H1 (cell line): Measurements from ENCODE around the gene PXDC1. TPM values are rescaled to one million over a fixed set of nuclear protein-coding genes. Genes with fewer than 3 reads are reported as not detected.

Experiments used
- CTCF ChIA-PET: fragments of 300-600 bp; sonication (Branson Sonifier 250); formaldehyde crosslinking; loops from one replicate; lab custom pipeline; 2021; ENCODE audit not compliant: partially characterized antibody; lab: Charles Lee
- POLR2A ChIA-PET: fragments of 300-600 bp; sonication (Branson Sonifier 250); formaldehyde crosslinking; loops from one replicate; lab custom pipeline; 2021; ENCODE audit warnings: inconsistent platforms; ENCODE audit not compliant: partially characterized antibody; lab: Charles Lee
- DNase-seq, 2 experiments: peaks; one replicate each; pipeline versions ENCODE4 v3.0.0 to v3.0.0-alpha.2; 2010 to 2022; ENCODE audit warnings: low spot score in 2 of 2, low read depth in 1 of 2, mixed read lengths in 1 of 2
- FAIRE-seq: peaks from 2 replicates; lab custom pipeline; 2011; peaks lifted over from hg19 to GRCh38; lab: Jason Lieb, UNC
- H2AFZ ChIP-seq: 2 replicates; pipeline ENCODE4 v1.8.1; 2012; ENCODE audit warnings: low read length, inconsistent platforms
- H2AK5ac ChIP-seq: 2 replicates; pipeline ENCODE4 v1.6.1; 2013; ENCODE audit warnings: low read depth, low read length
- H2BK120ac ChIP-seq: replicated peaks from 2 replicates; pipeline ENCODE3; 2013; ENCODE audit warnings: low read depth, low read length, inconsistent platforms
- H2BK12ac ChIP-seq: 2 replicates; pipeline ENCODE4 v1.6.1; 2013; ENCODE audit warnings: low read depth, low read length
- H2BK15ac ChIP-seq: 2 replicates; pipeline ENCODE4 v1.6.1; 2013; ENCODE audit warnings: low read length
- H2BK20ac ChIP-seq: 2 replicates; pipeline ENCODE4 v1.6.1; 2013; ENCODE audit warnings: low read length
- H2BK5ac ChIP-seq: 2 replicates; pipeline ENCODE4 v1.6.1; 2013; ENCODE audit warnings: low read depth, low read length
- H3K14ac ChIP-seq: 2 replicates; pipeline ENCODE4 v1.6.1; 2013; ENCODE audit warnings: inconsistent platforms; ENCODE audit not compliant: insufficient read length
- H3K18ac ChIP-seq: 2 replicates; pipeline ENCODE4 v1.6.1; 2013; ENCODE audit warnings: low read length; ENCODE audit errors: extremely low read depth
- H3K23ac ChIP-seq: 2 replicates; pipeline ENCODE4 v1.6.1; 2013; ENCODE audit warnings: inconsistent platforms; ENCODE audit not compliant: insufficient read length
- H3K23me2 ChIP-seq: 2 replicates; pipeline ENCODE4 v1.6.1; 2013; ENCODE audit warnings: low read depth, low read length
- H3K27ac ChIP-seq: 2 replicates; pipeline ENCODE4 v1.6.1; 2011; ENCODE audit warnings: low read depth, low read length, inconsistent platforms
- H3K27me3 ChIP-seq, 4 experiments: replicated peaks in 1 of 4; 1 replicate in 1 of 4; 2 replicates in 3 of 4; pipeline versions ENCODE4 v1.6.1 to v1.8.1; 2011 to 2013; ENCODE audit warnings: low read length in 3 of 4, mild to moderate bottlenecking in 3 of 4, inconsistent platforms in 2 of 4, mixed read lengths in 2 of 4, moderate library complexity in 1 of 4; ENCODE audit not compliant: control insufficient read depth in 3 of 4, insufficient read depth in 3 of 4; ENCODE audit errors: extremely low read depth in 1 of 4
- H3K36me3 ChIP-seq, 4 experiments: 2 replicates each; pipeline versions ENCODE4 v1.6.1 to v1.8.1; 2011 to 2013; ENCODE audit warnings: mild to moderate bottlenecking in 4 of 4, low read length in 3 of 4, moderate library complexity in 2 of 4, control low read depth in 1 of 4, inconsistent platforms in 1 of 4; ENCODE audit not compliant: insufficient read depth in 4 of 4, control insufficient read depth in 2 of 4
- H3K4ac ChIP-seq: replicated peaks from 2 replicates; pipeline ENCODE3; 2013; ENCODE audit warnings: low read length, low read depth, mixed read lengths, inconsistent platforms; ENCODE audit not compliant: insufficient read length
- H3K4me1 ChIP-seq, 4 experiments: replicated peaks in 1 of 4; 1 replicate in 1 of 4; 2 replicates in 3 of 4; pipeline versions ENCODE4 v1.6.1 to v1.8.1; 2011 to 2013; ENCODE audit warnings: low read length in 3 of 4, inconsistent platforms in 2 of 4, mixed read lengths in 1 of 4; ENCODE audit not compliant: insufficient read depth in 4 of 4, control insufficient read depth in 3 of 4
- H3K4me2 ChIP-seq, 2 experiments: 2 replicates each; pipeline versions ENCODE4 v1.6.1 to v1.8.1; 2011 to 2013; ENCODE audit warnings: low read depth in 2 of 2, low read length in 2 of 2, control low read depth in 1 of 2, inconsistent platforms in 1 of 2, mild to moderate bottlenecking in 1 of 2; ENCODE audit not compliant: insufficient read depth in 1 of 2
- H3K4me3 ChIP-seq, 4 experiments: fragments of 200-600, 300-600 bp in 1 of 4; sonication (generic), shearing (Covaris generic), sonication (Bioruptor Twin) in 1 of 4; 2 replicates each; pipeline versions ENCODE4 v1.5.1 to v1.8.1; 2011 to 2016; ENCODE audit warnings: low read length in 4 of 4, low read depth in 3 of 4, control low read depth in 2 of 4, inconsistent platforms in 2 of 4, mild to moderate bottlenecking in 2 of 4, mixed read lengths in 1 of 4, moderate library complexity in 1 of 4; ENCODE audit not compliant: insufficient read depth in 2 of 4; ENCODE audit errors: extremely low read depth in 1 of 4
- H3K56ac ChIP-seq: replicated peaks from 2 replicates; pipeline ENCODE3; 2013; ENCODE audit warnings: low read depth, mild to moderate bottlenecking, mixed read lengths, low read length, inconsistent platforms; ENCODE audit not compliant: insufficient read length
- H3K79me1 ChIP-seq: 2 replicates; pipeline ENCODE4 v1.6.1; 2013; ENCODE audit warnings: low read depth, low read length, control low read depth
- H3K79me2 ChIP-seq, 2 experiments: 2 replicates each; pipeline versions ENCODE4 v1.6.1 to v1.8.1; 2012 to 2013; ENCODE audit warnings: low read length in 2 of 2, mild to moderate bottlenecking in 2 of 2, inconsistent platforms in 1 of 2; ENCODE audit not compliant: insufficient read depth in 2 of 2, control insufficient read depth in 1 of 2
- H3K9ac ChIP-seq, 4 experiments: replicated peaks in 1 of 4; 1 replicate in 1 of 4; 2 replicates in 3 of 4; pipeline versions ENCODE4 v1.6.1 to v1.8.1; 2011 to 2013; ENCODE audit warnings: low read depth in 3 of 4, low read length in 3 of 4, control low read depth in 2 of 4, mild to moderate bottlenecking in 2 of 4, moderate library complexity in 2 of 4, inconsistent platforms in 1 of 4; ENCODE audit errors: extremely low read depth in 1 of 4
- H3K9me3 ChIP-seq, 2 experiments: 2 replicates each; pipeline versions ENCODE4 v1.6.1 to v1.8.1; 2012 to 2013; ENCODE audit warnings: mild to moderate bottlenecking in 2 of 2, moderate library complexity in 2 of 2, control low read depth in 1 of 2, inconsistent platforms in 1 of 2, low read depth in 1 of 2, low read length in 1 of 2, mixed read lengths in 1 of 2; ENCODE audit not compliant: insufficient read depth in 2 of 2
- H4K20me1 ChIP-seq, 2 experiments: replicated peaks in 1 of 2; 2 replicates each; pipeline versions ENCODE3 to v1.8.1; 2011 to 2013; ENCODE audit warnings: inconsistent platforms in 2 of 2, low read length in 2 of 2, mild to moderate bottlenecking in 1 of 2; ENCODE audit not compliant: insufficient read depth in 2 of 2, control insufficient read depth in 1 of 2
- H4K5ac ChIP-seq: 2 replicates; pipeline ENCODE4 v1.6.1; 2013; ENCODE audit warnings: low read length, low read depth, mixed read lengths, inconsistent platforms; ENCODE audit not compliant: insufficient read length
- H4K8ac ChIP-seq: 2 replicates; pipeline ENCODE4 v1.8.0; 2013; ENCODE audit warnings: mild to moderate bottlenecking, moderate library complexity, low read length, inconsistent platforms; ENCODE audit not compliant: insufficient read depth; ENCODE audit errors: extremely low read depth
- H4K91ac ChIP-seq: replicated peaks from 2 replicates; pipeline ENCODE3; 2013; ENCODE audit warnings: low read length, mixed read lengths, inconsistent platforms; ENCODE audit not compliant: insufficient read length
- ATF3 ChIP-seq: IDR thresholded peaks from 2 replicates; pipeline ENCODE4 v1.6.1; 2011; ENCODE audit warnings: low read depth, mild to moderate bottlenecking, low read length; ENCODE audit not compliant: insufficient read depth
- CEBPB ChIP-seq: IDR thresholded peaks from 2 replicates; pipeline ENCODE4 v1.6.1; 2012; ENCODE audit warnings: low read depth, low read length
- EZH2 ChIP-seq: fragments of 200-600 bp; sonication (generic); IDR thresholded peaks from 2 replicates; pipeline ENCODE4 v1.7.1; 2012; ENCODE audit warnings: low read depth, mild to moderate bottlenecking, moderate library complexity, low read length, inconsistent platforms; ENCODE audit not compliant: severe bottlenecking
- HDAC6 ChIP-seq: IDR thresholded peaks from one replicate; pipeline ENCODE4 v1.7.1; 2012; ENCODE audit warnings: low read depth, mild to moderate bottlenecking, inconsistent platforms, low read length, moderate library complexity
- PHF8 ChIP-seq: fragments of 200-600 bp; sonication (generic); conservative IDR thresholded peaks from 2 replicates; pipeline ENCODE4 v1.7.1; 2012; ENCODE audit warnings: low read depth, mild to moderate bottlenecking, inconsistent platforms, low read length, moderate library complexity
- POLR2A ChIP-seq, 2 experiments: IDR thresholded peaks; 1 replicate in 1 of 2; 2 replicates in 1 of 2; pipeline ENCODE4 v1.6.1; 2011; ENCODE audit warnings: low read depth in 2 of 2, low read length in 2 of 2, mild to moderate bottlenecking in 2 of 2; ENCODE audit errors: control extremely low read depth in 1 of 2
- POU5F1 ChIP-seq: IDR thresholded peaks from 2 replicates; pipeline ENCODE4 v1.6.1; 2011; ENCODE audit warnings: low read depth, mild to moderate bottlenecking, low read length, moderate library complexity
- ZNF274 ChIP-seq: IDR thresholded peaks from 2 replicates; pipeline ENCODE4 v1.7.0; 2012; ENCODE audit warnings: low read length, borderline replicate concordance; ENCODE audit errors: extremely low read depth
- WGBS, 2 experiments: shearing (Covaris generic) in 1 of 2; methylation state at CpG; one replicate each; pipeline versions ENCODE4 v1.1.6 to v1.1.7; 2013 to 2015; ENCODE audit warnings: low lambda C conversion rate in 2 of 2, mixed read lengths in 2 of 2, inconsistent platforms in 1 of 2, low coverage in 1 of 2, missing lambda C conversion rate in 1 of 2; ENCODE audit not compliant: insufficient replicate concordance in 2 of 2, insufficient coverage in 1 of 2, insufficient read length in 1 of 2; ENCODE audit errors: extremely low coverage in 1 of 2, missing lambda C conversion rate in 1 of 2; 5-methylcytosine and 5-hydroxymethylcytosine counted together
- polyA plus RNA-seq, 7 experiments: library from polyadenylated mRNA; depleted of rRNA in 3 of 7; stranded (reverse) in 5 of 7; unstranded in 2 of 7; fragments of >200 nt in 5 of 7; fragments of 200-250 nt in 2 of 7; gene quantifications; 1 replicate in 5 of 7; 2 replicates in 1 of 7; 4 replicates in 1 of 7; pipeline versions ENCODE4 v1.2.1 to v1.2.3, GENCODE V29; 2011 to 2013; ENCODE audit warnings: missing spikeins in 2 of 7, mixed read lengths in 2 of 7
- total RNA-seq: library from RNA; stranded (reverse); fragmentation: NEBNext Ultra II Directional; extraction: Animal tissue kit (Norgen Biotek cat#: 25700); gene quantifications from 2 replicates; pipeline ENCODE4 v1.2.1, GENCODE V29; 2021
- TF ChIP-seq, protein P1 (sequence below), 3 experiments: IDR thresholded peaks; 1 replicate in 2 of 3; 2 replicates in 1 of 3; pipeline versions ENCODE4 v1.5.1 to v1.6.1; 2011; ENCODE audit warnings: low read length in 3 of 3, mild to moderate bottlenecking in 3 of 3, inconsistent platforms in 2 of 3, low read depth in 1 of 3, moderate library complexity in 1 of 3; ENCODE audit not compliant: insufficient read depth in 1 of 3; ENCODE audit errors: control extremely low read depth in 1 of 3

PXDC1 gene
- total and polyA plus RNA-seq, 2 of the 8 experiments (the other 6 are each of a cell fraction or from before 2014, with no cell fraction given) = 1.7 to 2.0 TPM

DNA sequence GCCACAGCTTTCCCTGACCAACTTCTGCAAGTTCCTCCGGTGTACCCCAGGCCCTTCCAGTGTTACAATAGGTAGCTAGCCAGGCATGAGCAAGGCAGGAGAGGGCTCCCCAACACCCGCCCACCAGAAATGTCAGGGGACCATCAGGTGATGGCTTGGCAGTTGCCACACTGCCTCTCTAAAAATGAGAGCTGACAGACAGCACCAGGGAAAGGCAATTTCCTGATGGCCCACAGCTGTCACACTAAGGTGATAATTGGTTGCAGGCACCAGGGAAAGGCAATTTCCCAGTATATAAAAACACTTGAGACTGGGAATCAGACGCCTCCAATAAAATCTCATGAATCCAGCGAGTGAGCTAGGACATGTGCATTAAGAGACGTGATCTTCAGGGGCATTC, 49.9 kb downstream of the PXDC1 start:
- no peak overlapping the region for H2BK120ac ChIP-seq
- H2AFZ ChIP-seq = no peak overlapping the region
- H3K14ac ChIP-seq = no peak overlapping the region
- no peak overlapping the region for H3K56ac ChIP-seq
- FAIRE-seq (no peak), DNase-seq (no peak)
- H2BK20ac ChIP-seq = no peak overlapping the region
- H3K27ac ChIP-seq = no peak overlapping the region
- no peak overlapping the region for H3K4me2 ChIP-seq
- no peak overlapping the region for H2BK15ac ChIP-seq
- TF ChIP-seq, protein P1, sequence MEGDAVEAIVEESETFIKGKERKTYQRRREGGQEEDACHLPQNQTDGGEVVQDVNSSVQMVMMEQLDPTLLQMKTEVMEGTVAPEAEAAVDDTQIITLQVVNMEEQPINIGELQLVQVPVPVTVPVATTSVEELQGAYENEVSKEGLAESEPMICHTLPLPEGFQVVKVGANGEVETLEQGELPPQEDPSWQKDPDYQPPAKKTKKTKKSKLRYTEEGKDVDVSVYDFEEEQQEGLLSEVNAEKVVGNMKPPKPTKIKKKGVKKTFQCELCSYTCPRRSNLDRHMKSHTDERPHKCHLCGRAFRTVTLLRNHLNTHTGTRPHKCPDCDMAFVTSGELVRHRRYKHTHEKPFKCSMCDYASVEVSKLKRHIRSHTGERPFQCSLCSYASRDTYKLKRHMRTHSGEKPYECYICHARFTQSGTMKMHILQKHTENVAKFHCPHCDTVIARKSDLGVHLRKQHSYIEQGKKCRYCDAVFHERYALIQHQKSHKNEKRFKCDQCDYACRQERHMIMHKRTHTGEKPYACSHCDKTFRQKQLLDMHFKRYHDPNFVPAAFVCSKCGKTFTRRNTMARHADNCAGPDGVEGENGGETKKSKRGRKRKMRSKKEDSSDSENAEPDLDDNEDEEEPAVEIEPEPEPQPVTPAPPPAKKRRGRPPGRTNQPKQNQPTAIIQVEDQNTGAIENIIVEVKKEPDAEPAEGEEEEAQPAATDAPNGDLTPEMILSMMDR (IDR thresholded peaks at IDR 0.05; ENCODE audit: control extremely low read depth in 1 of 3, insufficient read depth in 1 of 3, low read depth in 1 of 3, low read length in 3 of 3) = no peak
- no peak for TF ChIP-seq EZH2
- TF ChIP-seq PHF8 = no peak
- TF ChIP-seq ATF3 = no peak
- TF ChIP-seq CEBPB = no peak
- no peak for TF ChIP-seq POU5F1
- TF ChIP-seq HDAC6 = no peak
- TF ChIP-seq POLR2A (IDR thresholded peaks at IDR 0.05; ENCODE audit: control extremely low read depth in 1 of 2, low read depth in 2 of 2, low read length in 2 of 2) = no peak
- no peak for TF ChIP-seq ZNF274
- H2BK12ac ChIP-seq = no peak overlapping the region
- H3K36me3 ChIP-seq = no peaks in the 10 kb centered on the region
- no peak overlapping the region for H3K23ac ChIP-seq
- H3K4me3 ChIP-seq = no peak overlapping the region
- WGBS, 2 experiments = 87% methylated on average over 5 of the region's 5 CpGs; no CpG with 5 or more reads in 1 of the 2 experiments
- no peak overlapping the region for H2BK5ac ChIP-seq
- ChIA-PET CTCF (interaction anchor here (0.9 to 2.5 kb wide), 4 partner anchors 10 to 414 kb away, joined by 3 to 9 read pairs (median 3); no protein-coding TSS in a partner anchor), POLR2A (no interaction called here)
- H3K4ac ChIP-seq = no peak overlapping the region
- H4K20me1 ChIP-seq = no peaks in the 10 kb centered on the region
- H3K27me3 ChIP-seq = no peaks in the 10 kb centered on the region; a peak in 1 of 7 replicates
- H3K9me3 ChIP-seq = peaks cover 12 to 14% of the 10 kb centered on the region in 2 experiments; a peak in 2 of 4 replicates
- no peaks in the 10 kb centered on the region for H3K79me1 ChIP-seq
- no peaks in the 10 kb centered on the region for H3K79me2 ChIP-seq
- H3K4me1 ChIP-seq = no peaks in the 10 kb centered on the region
- no peak overlapping the region for H4K8ac ChIP-seq
- H3K9ac ChIP-seq = no peak overlapping the region
- no peak overlapping the region for H4K5ac ChIP-seq
- H3K23me2 ChIP-seq = no peaks in the 10 kb centered on the region
- H4K91ac ChIP-seq = no peak overlapping the region
- no peak overlapping the region for H2AK5ac ChIP-seq
- H3K18ac ChIP-seq = no peak overlapping the region
